ENCODE results near the gene HIPK1.

DNA sequence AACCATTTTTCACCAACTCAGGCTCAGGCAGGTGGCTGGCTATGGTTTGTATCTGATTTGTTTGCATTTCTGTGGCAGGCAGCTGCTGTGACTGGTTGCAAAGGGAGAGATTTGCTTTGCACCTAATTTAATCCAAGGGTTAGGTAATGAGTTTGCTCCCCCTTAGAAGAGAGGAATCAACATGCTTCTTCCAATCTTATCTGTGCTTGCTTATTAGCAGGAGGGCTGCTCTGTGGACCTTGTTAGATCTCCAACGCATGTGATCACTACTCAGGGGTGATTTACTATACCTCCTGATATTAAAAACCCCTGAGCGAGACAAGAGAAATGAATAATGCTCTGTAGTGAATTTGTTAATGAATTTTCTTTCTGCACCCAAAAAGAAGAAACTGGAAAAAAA lies 70.7 kb downstream of the HIPK1 start:
- TF ChIP-seq POLR2A (IDR thresholded peaks at IDR 0.05): no peak
- TF ChIP-seq, protein P1, sequence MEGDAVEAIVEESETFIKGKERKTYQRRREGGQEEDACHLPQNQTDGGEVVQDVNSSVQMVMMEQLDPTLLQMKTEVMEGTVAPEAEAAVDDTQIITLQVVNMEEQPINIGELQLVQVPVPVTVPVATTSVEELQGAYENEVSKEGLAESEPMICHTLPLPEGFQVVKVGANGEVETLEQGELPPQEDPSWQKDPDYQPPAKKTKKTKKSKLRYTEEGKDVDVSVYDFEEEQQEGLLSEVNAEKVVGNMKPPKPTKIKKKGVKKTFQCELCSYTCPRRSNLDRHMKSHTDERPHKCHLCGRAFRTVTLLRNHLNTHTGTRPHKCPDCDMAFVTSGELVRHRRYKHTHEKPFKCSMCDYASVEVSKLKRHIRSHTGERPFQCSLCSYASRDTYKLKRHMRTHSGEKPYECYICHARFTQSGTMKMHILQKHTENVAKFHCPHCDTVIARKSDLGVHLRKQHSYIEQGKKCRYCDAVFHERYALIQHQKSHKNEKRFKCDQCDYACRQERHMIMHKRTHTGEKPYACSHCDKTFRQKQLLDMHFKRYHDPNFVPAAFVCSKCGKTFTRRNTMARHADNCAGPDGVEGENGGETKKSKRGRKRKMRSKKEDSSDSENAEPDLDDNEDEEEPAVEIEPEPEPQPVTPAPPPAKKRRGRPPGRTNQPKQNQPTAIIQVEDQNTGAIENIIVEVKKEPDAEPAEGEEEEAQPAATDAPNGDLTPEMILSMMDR (IDR thresholded peaks at IDR 0.05): no peak
